GM21825 (cell line): ENCODE results near the gene WNK4.
"Not testable (repeated sequence)": the region's sequence is repeated elsewhere in the genome, so short reads cannot be mapped to it uniquely, and the experiment has no call there.

Experiments used
- ATAC-seq: cut with Tn5 transposase; IDR thresholded peaks from one replicate; pipeline ENCODE4 v1.9.1; 2021; ENCODE audit warnings: mild to moderate bottlenecking, moderate library complexity; ENCODE audit not compliant: unreplicated experiment

The WNK4 gene

GRCh38 chr17:42779936-42780850, at the start of gene WNK4:
TSS of gene WNK4 (plus strand) at chr17:42780610. CDS start at chr17:42780699, 89 bp downstream.
- ATAC-seq = no peak

DNA sequence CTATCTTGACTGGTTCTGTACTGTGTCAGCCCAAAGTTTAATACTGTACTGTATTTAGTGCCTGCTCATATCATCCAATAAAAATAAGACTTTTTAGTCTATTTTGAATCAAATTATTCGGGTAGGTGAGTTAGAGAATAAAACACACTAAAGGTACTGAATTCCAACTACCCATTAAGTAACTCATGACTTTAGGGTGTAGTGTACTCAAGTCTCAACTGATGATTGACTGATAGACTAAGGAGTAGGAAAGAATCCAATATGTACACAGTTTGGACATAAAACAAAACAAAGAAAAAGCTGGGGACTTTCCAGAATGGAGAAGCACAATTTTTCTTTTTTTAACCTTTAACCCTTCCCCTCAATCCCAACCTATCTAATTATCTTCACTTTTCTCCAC, 39.7 kb upstream of the WNK4 start:
- ATAC-seq = no peak

DNA sequence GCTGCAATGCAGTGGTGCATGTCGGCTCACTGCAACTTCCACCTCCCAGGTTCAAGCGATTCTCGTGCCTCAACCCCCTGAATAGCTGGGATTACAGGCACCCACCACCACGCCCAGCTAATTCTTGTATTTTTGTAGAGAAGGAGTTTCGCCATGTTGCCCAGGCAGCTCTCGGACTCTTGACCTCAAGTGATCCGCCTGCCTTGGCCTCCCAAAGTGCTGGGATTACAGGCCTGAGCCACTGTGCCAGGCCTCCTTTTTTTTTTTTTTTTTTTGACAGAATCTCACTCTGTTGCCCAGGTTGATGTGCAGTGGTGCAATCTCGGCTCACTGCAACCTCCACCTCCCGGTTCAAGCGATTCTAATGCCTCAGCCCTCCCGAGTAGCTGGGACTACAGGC, 37.5 kb upstream of the WNK4 start:
- not testable (repeated sequence) for ATAC-seq

GRCh38 chr17:42743595-42744282, 36.7 kb upstream of the WNK4 start:
- ATAC-seq = no peak

DNA sequence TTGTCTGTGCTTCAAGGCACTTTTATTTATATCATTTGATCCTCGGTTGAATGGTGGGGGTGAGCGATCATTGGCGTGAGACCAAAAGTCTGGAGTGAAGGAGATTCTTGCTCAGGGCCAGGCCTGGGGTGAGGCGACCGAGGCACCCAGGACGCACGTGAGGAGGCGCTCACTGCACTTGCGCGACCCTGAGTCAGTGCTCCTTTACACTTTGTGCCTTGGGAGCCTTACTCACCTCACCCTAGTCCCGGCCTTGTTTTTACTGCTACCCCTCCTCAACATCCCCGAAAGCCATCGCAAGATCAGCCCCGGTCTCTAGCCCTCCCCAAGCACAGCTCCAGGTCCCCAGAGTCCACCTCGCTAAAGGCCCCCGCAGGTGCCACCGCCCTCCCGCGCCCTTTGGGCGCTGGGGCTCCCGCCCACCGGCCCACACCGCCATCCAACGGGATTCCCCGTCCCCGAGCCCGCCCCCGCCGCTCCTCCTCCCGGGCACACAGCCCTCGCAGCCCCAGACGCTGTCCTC, 36.1 kb upstream of the WNK4 start:
- peak; percentile 45 for ATAC-seq

DNA sequence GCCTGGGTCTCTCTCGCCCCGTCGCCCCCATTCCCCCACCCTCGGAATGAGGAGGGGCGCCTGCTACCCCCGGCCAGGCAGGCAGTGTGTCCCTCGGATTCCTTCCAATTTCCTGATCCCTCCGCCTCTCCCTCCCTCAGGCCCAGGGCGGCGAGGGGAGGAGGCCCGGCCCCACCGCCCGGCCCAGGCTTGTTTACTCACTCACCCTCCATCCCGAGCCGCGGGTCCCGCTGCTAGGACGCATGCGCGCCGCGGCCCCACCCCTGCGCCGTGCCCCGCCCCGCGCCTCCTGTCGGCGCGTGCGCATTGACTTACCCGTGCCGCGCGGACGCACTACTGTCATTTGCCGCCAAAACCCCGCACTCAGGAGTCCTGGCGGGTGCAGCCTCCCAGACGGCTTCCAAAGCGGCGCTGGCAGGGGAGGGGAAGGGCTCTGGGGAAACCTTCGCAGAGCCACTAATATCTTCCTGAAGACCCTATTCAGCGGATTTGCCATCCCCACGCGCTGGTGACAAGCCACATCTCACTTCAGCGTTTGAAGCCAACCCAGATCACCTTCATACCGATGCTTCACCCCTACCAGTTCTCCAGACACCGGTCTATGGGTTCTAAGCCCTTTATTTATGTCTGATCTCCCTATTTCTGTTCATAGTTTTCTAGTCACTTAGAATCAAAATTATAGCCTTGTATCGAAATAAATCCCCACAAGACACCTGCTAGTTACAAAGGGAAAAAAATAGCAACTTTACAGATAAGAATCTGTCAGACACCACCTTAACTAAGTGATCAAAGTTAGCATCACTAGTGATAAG, 35.4 kb upstream of the WNK4 start, which contains the start of gene EZH1:
EZH1 (minus strand) TSS at position 235 of the 812 bp plus-strand sequence. CDS start 16,099 bp downstream, outside the sequence.
- ATAC-seq = peak; percentile 70

DNA sequence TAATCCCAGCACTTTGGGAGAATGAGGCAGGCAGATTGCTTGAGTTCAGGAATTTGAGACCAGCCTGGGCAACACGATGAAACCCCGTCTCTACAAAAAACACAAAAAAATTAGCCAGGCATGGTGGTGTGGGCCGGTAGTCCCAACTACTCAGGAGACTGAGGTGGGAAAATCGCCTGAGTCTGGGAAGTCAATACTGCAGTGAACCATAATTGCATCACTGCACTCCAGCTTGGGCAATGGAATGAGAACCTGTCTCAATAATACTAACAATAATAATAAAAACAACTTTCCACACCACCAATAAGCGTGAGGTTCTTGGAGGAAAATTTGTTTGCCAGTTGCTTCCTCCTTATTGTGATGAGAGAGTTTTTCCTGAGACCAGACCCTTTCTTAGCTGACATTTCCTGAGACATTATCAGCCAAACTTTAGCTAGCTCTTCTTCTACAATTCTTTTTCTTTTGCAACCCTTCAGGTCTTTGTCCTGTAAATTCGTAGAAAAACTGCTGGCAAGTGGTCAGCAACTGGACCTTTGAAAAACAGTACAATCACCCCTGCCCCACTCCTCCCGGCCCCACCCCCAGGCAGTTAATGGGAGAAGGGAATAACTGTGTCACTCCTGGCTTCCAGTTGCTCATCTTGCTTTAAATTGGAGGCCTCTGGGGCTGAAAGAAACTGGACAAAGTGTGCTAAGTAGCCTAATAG, 32.1 kb upstream of the WNK4 start:
- no peak for ATAC-seq

DNA sequence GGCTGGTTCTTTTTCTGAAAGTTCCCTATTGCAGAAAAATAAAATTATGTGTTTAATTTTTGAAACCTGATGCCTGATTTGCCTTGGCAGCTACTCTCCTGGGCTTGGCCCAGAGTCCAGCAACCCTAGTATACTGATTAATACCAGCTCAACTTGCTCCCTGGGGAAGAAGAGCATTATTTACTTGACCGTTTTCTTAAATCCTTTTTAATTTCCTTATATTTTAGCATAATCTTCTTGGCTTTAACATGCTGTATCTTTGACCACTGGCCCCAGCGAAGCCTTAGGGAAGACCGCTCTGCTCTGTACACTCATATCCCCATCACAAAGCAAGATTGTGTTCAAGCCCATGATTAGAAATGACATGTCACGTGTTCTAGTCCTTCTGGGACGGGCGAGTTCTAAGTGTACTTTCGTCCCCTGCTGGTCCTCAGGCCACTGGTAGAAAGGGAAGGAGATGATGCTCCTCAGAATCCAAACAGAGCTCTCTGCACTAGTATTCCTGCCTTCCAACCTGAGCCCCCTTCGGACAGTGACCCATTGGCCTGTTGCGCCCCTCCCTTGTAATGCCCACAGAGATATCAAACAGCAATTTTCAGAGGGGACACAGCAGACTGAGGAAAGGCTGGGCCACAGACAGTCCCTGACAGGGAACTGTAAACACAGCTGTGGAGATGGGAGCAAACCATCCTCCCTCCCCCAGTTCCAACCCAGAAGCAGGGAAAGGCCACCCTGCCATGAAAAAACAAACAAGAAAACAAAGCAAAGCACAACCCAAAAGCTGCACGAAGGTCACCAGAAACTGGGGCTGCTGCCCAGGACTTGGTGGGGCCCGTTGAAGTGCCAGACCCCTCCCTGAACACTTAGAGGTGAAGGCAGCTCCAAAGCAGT, 31.3 kb upstream of the WNK4 start:
- ATAC-seq = no peak

- no peak for ATAC-seq
These were observed 29.6 kb upstream of the WNK4 start for GRCh38 chr17:42750739-42751344.

- ATAC-seq = no peak
These were observed 28.8 kb upstream of the WNK4 start for GRCh38 chr17:42751628-42752027.

GRCh38 chr17:42754782-42755181, 25.6 kb upstream of the WNK4 start:
- ATAC-seq = no peak

DNA sequence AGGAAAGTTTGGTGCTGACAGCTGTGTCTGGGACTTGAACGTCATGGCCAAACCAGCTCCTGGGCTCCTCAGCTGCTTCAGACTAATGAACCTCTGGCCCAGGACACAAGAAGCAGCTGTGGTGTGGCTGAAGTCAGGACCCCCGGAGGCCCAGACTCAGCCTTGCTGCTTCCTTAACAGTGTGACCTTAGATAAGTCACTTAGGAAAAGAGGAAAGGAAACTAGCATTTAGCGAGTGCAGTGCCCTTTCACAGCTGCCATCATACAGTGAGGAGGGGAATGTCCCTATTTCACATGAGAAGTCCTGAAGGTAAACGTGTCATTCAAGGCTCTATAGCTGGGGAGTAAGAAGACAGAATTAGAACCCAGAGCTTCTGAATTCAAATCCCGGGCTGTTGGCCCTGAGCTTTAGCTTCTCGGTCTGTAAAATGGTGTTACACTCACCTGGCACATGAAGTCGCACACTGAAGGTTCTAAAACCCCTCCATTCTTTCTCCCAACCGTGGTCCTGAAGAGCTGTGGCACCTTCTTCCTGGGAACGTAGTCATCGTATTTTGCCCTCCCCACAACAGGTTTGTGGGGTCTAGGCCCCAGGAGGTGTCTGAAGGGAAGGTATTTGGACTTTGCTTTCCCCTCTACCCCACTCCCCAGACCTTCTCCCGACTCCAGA, 20.3 kb upstream of the WNK4 start:
- ATAC-seq = no peak

GRCh38 chr17:42760652-42761581, 19.5 kb upstream of the WNK4 start, which contains the start of gene RAMP2:
TSS of gene RAMP2 (plus strand) at chr17:42761227. CDS start at chr17:42761262, 35 bp downstream.
- ATAC-seq = no peak

GRCh38 chr17:42761638-42762037, 18.8 kb upstream of the WNK4 start:
- no peak for ATAC-seq

- no peak for ATAC-seq
These were observed 14.3 kb upstream of the WNK4 start for GRCh38 chr17:42766124-42766523.

DNA sequence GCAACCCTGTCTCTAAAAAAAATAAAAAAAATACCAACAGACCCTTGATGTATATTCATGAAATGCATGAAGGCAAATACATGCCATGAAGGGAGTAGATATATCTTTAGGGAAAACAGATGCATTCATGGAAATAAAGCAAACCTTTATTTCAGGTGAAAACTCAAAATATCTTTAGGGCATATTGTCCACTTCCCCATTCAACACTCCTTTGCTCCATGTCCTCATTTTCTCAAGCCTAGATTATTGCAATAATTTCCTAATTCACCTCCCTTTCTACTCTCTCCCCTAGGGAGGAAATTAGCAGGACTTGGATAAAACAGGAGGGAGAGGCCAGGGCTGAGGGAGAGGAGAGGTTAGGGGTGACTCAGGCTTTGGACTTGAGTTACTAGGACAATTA, 12.9 kb upstream of the WNK4 start:
- no peak for ATAC-seq

- ATAC-seq = not testable (repeated sequence)
These were observed 12.4 kb upstream of the WNK4 start for GRCh38 chr17:42768006-42768405.
